Smooth muscle cell (in vitro differentiated cells): ENCODE results near the gene TBATA. TPM values are rescaled to one million over a fixed set of nuclear protein-coding genes. Genes with fewer than 3 reads are reported as not detected.

ENCODE experiments used
- DNase-seq: peaks from one replicate; lab custom pipeline; 2025; ENCODE audit not compliant: unreplicated experiment; lab: John Stamatoyannopoulos, UW
- H2AFZ ChIP-seq: fragments of 200-600 bp; sonication (generic); 2 replicates; pipeline ENCODE4 v1.6.0; 2016; ENCODE audit warnings: antibody characterized with exemption, low read depth, mild to moderate bottlenecking
- H3F3A ChIP-seq: fragments of 200-600 bp; sonication (generic); 2 replicates; pipeline ENCODE4 v1.6.0; 2017; ENCODE audit warnings: antibody characterized with exemption, low read depth
- H3K27ac ChIP-seq: fragments of 200-600 bp; sonication (generic); 2 replicates; pipeline ENCODE4 v1.5.1; 2016; ENCODE audit warnings: low read depth, mild to moderate bottlenecking
- H3K27me3 ChIP-seq: fragments of 200-600 bp; sonication (generic); 2 replicates; pipeline ENCODE4 v1.6.1; 2016; ENCODE audit warnings: low read depth, mild to moderate bottlenecking
- H3K36me3 ChIP-seq: fragments of 200-600 bp; sonication (generic); 2 replicates; pipeline ENCODE4 v1.5.1; 2016; ENCODE audit warnings: low read depth
- H3K4me1 ChIP-seq: fragments of 200-600 bp; sonication (generic); 2 replicates; pipeline ENCODE4 v1.5.1; 2016; ENCODE audit warnings: low read depth
- H3K4me2 ChIP-seq: fragments of 200-600 bp; sonication (generic); 2 replicates; pipeline ENCODE4 v1.6.0; 2016; ENCODE audit warnings: mild to moderate bottlenecking
- H3K4me3 ChIP-seq: fragments of 200-600 bp; sonication (generic); 2 replicates; pipeline ENCODE4 v1.5.1; 2016; ENCODE audit warnings: mild to moderate bottlenecking
- H3K79me2 ChIP-seq: fragments of 200-600 bp; sonication (generic); 2 replicates; pipeline ENCODE4 v1.6.0; 2016; ENCODE audit warnings: low read depth, mild to moderate bottlenecking
- H3K9ac ChIP-seq: fragments of 200-600 bp; sonication (generic); 2 replicates; pipeline ENCODE4 v1.6.0; 2016; ENCODE audit warnings: low read depth
- H3K9me3 ChIP-seq: fragments of 200-600 bp; sonication (generic); replicated peaks from 2 replicates; pipeline ENCODE4 v1.5.1; 2016; ENCODE audit warnings: low read depth
- H4K20me1 ChIP-seq: fragments of 200-600 bp; sonication (generic); 2 replicates; pipeline ENCODE4 v1.6.0; 2016; ENCODE audit warnings: low read depth
- CTCF ChIP-seq: fragments of 200-600 bp; sonication (generic); IDR thresholded peaks from 2 replicates; pipeline ENCODE4 v1.5.1; 2017; ENCODE audit warnings: borderline replicate concordance, mild to moderate bottlenecking, antibody characterized with exemption; ENCODE audit not compliant: insufficient read depth, poor library complexity, severe bottlenecking
- WGBS: methylation state at CpG from one replicate; pipeline ENCODE4 v1.1.7; 2016; ENCODE audit warnings: low lambda C conversion rate; 5-methylcytosine and 5-hydroxymethylcytosine counted together
- polyA plus RNA-seq: library from polyadenylated mRNA; unstranded; fragments of >200 nt; fragmentation: Nextera tagmentation; extraction: Ambion mirVana; gene quantifications from 2 replicates; pipeline ENCODE4 v1.2.1, GENCODE V29; 2016
- total RNA-seq: library from RNA; depleted of rRNA; stranded (reverse); fragments of >200 nt; gene quantifications from 2 replicates; pipeline ENCODE4 v1.2.3, GENCODE V29; 2014

The TBATA gene
- total and polyA plus RNA-seq, 2 experiments from 2014 or later: not detected

GRCh38 chr10:70806841-70807240 is 21.7 kb upstream of the TBATA start:
- Histone ChIP-seq H3K4me3 (no peak overlapping the region), H3K27ac (no peak overlapping the region), H3K36me3 (no peaks in the 10 kb centered on the region), H3K4me2 (no peak overlapping the region), H4K20me1 (no peaks in the 10 kb centered on the region), H3K9ac (no peak overlapping the region), H3K27me3 (no peaks in the 10 kb centered on the region), H3F3A (no peaks in the 10 kb centered on the region), H2AFZ (no peak overlapping the region), H3K9me3 (no peaks in the 10 kb centered on the region), H3K79me2 (no peaks in the 10 kb centered on the region), H3K4me1 (no peaks in the 10 kb centered on the region)
- 96% methylated on average over 1 of the region's 1 CpG for WGBS
- no peak for DNase-seq
- TF ChIP-seq CTCF: no peak

- Histone ChIP-seq H4K20me1 (no peaks in the 10 kb centered on the region), H3K79me2 (no peaks in the 10 kb centered on the region), H3K4me3 (no peak overlapping the region), H3K9ac (no peak overlapping the region), H3K27me3 (no peaks in the 10 kb centered on the region), H2AFZ (no peak overlapping the region), H3K4me2 (no peak overlapping the region), H3F3A (no peaks in the 10 kb centered on the region), H3K27ac (no peak overlapping the region), H3K4me1 (no peaks in the 10 kb centered on the region), H3K9me3 (no peaks in the 10 kb centered on the region), H3K36me3 (no peaks in the 10 kb centered on the region)
- 100% methylated on average over 3 of the region's 3 CpGs for WGBS
- no peak for TF ChIP-seq CTCF
- DNase-seq: no peak
Measured at GRCh38 chr10:70805619-70806215, 20.5 kb upstream of the TBATA start.

GRCh38 chr10:70804421-70804808 is 19.2 kb upstream of the TBATA start:
- H3F3A ChIP-seq: no peaks in the 10 kb centered on the region
- no peak overlapping the region for H3K4me3 ChIP-seq
- H4K20me1 ChIP-seq: no peaks in the 10 kb centered on the region
- no peak for DNase-seq
- H3K9me3 ChIP-seq: no peaks in the 10 kb centered on the region
- no peak overlapping the region for H3K9ac ChIP-seq
- 81% methylated on average over 2 of the region's 2 CpGs for WGBS
- no peak overlapping the region for H3K4me2 ChIP-seq
- no peak overlapping the region for H3K27ac ChIP-seq
- no peak overlapping the region for H2AFZ ChIP-seq
- H3K27me3 ChIP-seq: no peaks in the 10 kb centered on the region
- no peaks in the 10 kb centered on the region for H3K79me2 ChIP-seq
- no peak for TF ChIP-seq CTCF
- H3K4me1 ChIP-seq: no peaks in the 10 kb centered on the region
- H3K36me3 ChIP-seq: no peaks in the 10 kb centered on the region

GRCh38 chr10:70803775-70804420 is 18.7 kb upstream of the TBATA start:
- H3K4me1 ChIP-seq: no peaks in the 10 kb centered on the region
- no peak overlapping the region for H3K4me3 ChIP-seq
- no peaks in the 10 kb centered on the region for H3K27me3 ChIP-seq
- 95% methylated on average over 2 of the region's 2 CpGs for WGBS
- DNase-seq: no peak
- H3F3A ChIP-seq: no peaks in the 10 kb centered on the region
- no peaks in the 10 kb centered on the region for H3K9me3 ChIP-seq
- H3K36me3 ChIP-seq: no peaks in the 10 kb centered on the region
- no peaks in the 10 kb centered on the region for H4K20me1 ChIP-seq
- no peak overlapping the region for H3K4me2 ChIP-seq
- H3K9ac ChIP-seq: no peak overlapping the region
- H2AFZ ChIP-seq: no peak overlapping the region
- TF ChIP-seq CTCF: no peak
- H3K27ac ChIP-seq: no peak overlapping the region
- no peaks in the 10 kb centered on the region for H3K79me2 ChIP-seq
